HepG2 (cell line): ENCODE results near the gene FRS2. TPM values are rescaled to one million over a fixed set of nuclear protein-coding genes. Genes with fewer than 3 reads are reported as not detected.
A peak's percentile ranks its signal among the peaks of the same experiment; 100 is the strongest.

ENCODE experiments used
- BHLHE40 ChIP-seq: IDR thresholded peaks from 2 replicates; pipeline ENCODE4 v1.6.1; 2011; ENCODE audit warnings: low read length, improper control_type of control experiment
- CEBPG ChIP-seq: IDR thresholded peaks from 2 replicates; pipeline ENCODE4 v1.6.1; 2016
- DR1 ChIP-seq: sonication (generic); formaldehyde crosslinking; IDR thresholded peaks from 2 replicates; pipeline ENCODE4 v1.8.0; 2021; ENCODE audit warnings: mild to moderate bottlenecking, missing genetic modification reagents, inconsistent platforms
- GATA4 ChIP-seq: sonication (generic); IDR thresholded peaks from 2 replicates; pipeline ENCODE4 v1.6.1; 2016; ENCODE audit warnings: antibody characterized with exemption, low read depth, borderline replicate concordance
- GPN1 ChIP-seq: sonication (generic); formaldehyde crosslinking; IDR thresholded peaks from 2 replicates; pipeline ENCODE4 v1.5.1; 2020; ENCODE audit warnings: missing genetic modification reagents, borderline replicate concordance
- JDP2 ChIP-seq: sonication (generic); formaldehyde crosslinking; IDR thresholded peaks from 2 replicates; pipeline ENCODE4 v1.8.1; 2022; ENCODE audit warnings: missing genetic modification reagents, borderline replicate concordance
- SP4 ChIP-seq: sonication (generic); formaldehyde crosslinking; IDR thresholded peaks from 2 replicates; pipeline ENCODE4 v1.8.1; 2023; ENCODE audit warnings: mild to moderate bottlenecking, missing genetic modification reagents
- TOE1 ChIP-seq: sonication (generic); formaldehyde crosslinking; IDR thresholded peaks from 2 replicates; pipeline ENCODE4 v1.4.0; 2020; ENCODE audit warnings: mild to moderate bottlenecking, missing genetic modification reagents
- TP53 ChIP-seq: sonication (generic); formaldehyde crosslinking; conservative IDR thresholded peaks from 2 replicates; pipeline ENCODE4 v1.4.0; 2020; ENCODE audit warnings: missing genetic modification reagents
- ZNF282 ChIP-seq: fragments of 450-650 bp; IDR thresholded peaks from 2 replicates; pipeline ENCODE4 v1.6.1; 2018; ENCODE audit not compliant: partially characterized antibody
- ZNF343 ChIP-seq: sonication (generic); formaldehyde crosslinking; IDR thresholded peaks from 2 replicates; pipeline ENCODE4 v1.4.0; 2020; ENCODE audit warnings: mild to moderate bottlenecking, missing genetic modification reagents
- ZNF615 ChIP-seq: sonication (generic); formaldehyde crosslinking; IDR thresholded peaks from 2 replicates; pipeline ENCODE4 v1.5.0; 2020; ENCODE audit warnings: mild to moderate bottlenecking, missing genetic modification reagents, borderline replicate concordance
- polyA plus RNA-seq, 8 experiments: library from polyadenylated mRNA; depleted of rRNA in 3 of 8; stranded (reverse) in 7 of 8; unstranded in 1 of 8; fragments of >200 nt; fragmentation: Illumina TruSeq in 4 of 8; extraction: Trizol in 4 of 8; gene quantifications; 2 replicates each; pipeline versions ENCODE4 v1.2.1 to v1.2.3, GENCODE V29; 2011 to 2016; ENCODE audit warnings: low read depth in 4 of 8, missing spikeins in 1 of 8, mixed read lengths in 1 of 8; ENCODE audit not compliant: insufficient read depth in 1 of 8
- total RNA-seq, 5 experiments: library from RNA; depleted of rRNA; stranded (reverse); fragments of >200 nt; fragmentation: Illumina TruSeq; extraction: Trizol; gene quantifications; 2 replicates each; pipeline ENCODE4 v1.2.3, GENCODE V29; 2016; ENCODE audit warnings: low read depth in 1 of 5
- TF ChIP-seq, protein P1 (sequence below): sonication (generic); formaldehyde crosslinking; conservative IDR thresholded peaks from 2 replicates; pipeline ENCODE4 v1.8.0; 2022; ENCODE audit warnings: missing genetic modification reagents
- TF ChIP-seq, protein P2 (sequence below): sonication (generic); formaldehyde crosslinking; IDR thresholded peaks from 2 replicates; pipeline ENCODE4 v1.8.1; 2023; ENCODE audit warnings: mild to moderate bottlenecking, missing genetic modification reagents, borderline replicate concordance
- TF ChIP-seq, protein P3 (sequence below): sonication (generic); formaldehyde crosslinking; IDR thresholded peaks from 2 replicates; pipeline ENCODE4 v1.4.0; 2020; ENCODE audit warnings: missing genetic modification reagents
- TF ChIP-seq, protein P4 (sequence below): sonication (generic); formaldehyde crosslinking; IDR thresholded peaks from 2 replicates; pipeline ENCODE4 v1.4.0; 2020; ENCODE audit warnings: missing genetic modification reagents, mild to moderate bottlenecking, borderline replicate concordance
- TF ChIP-seq, protein P5 (sequence below): IDR thresholded peaks from 2 replicates; pipeline ENCODE4 v1.6.1; 2012; ENCODE audit warnings: low read length, improper control_type of control experiment

Gene FRS2
- total and polyA plus RNA-seq, 2 of the 13 experiments (the other 11 are each of a cell fraction or from before 2014, with no cell fraction given), result 8.3 to 16.8 TPM

DNA sequence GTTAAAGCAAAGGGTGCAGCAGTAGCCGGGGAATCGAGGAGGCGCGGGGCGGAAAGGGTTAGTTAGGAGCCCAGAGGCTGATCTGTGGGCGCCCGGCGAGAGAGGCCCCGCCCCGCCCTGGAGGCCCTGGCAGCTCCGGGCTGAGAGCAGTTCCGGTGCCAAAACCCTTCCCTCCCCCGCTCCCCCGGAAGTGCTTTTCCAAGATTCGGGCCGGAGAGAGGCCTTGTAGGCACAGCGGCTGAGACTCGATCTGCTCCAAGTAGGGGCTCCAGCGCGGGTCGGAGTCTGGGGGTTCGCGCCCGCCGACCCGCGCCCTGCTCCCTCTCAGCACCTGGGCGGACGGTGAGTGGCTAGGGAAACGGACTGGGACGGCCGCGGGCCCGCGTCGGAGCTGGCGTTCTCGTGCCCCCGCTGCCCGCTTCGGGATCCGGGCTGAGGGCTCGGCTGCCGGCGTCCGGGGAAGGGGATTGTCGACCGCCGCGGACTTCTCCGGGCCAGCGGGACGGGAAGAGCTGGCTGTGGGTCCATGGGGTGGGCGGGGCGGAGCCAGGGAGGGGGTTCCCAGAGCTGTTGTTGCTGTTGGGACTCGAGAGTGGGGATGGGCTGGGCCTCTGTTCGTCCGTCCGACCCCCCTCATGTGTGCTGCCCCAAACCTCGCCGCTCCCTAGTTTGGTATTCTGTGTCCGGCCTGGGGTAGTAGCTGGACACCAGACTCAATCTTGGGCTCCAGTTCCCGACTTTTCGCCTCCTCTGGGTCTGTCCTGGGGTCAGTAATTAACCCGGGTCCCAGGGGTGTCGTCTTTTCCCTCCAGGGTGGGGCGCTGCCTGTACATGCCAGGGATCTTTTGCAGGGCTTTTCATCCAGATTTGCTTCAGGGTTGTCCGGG lies at the start of gene FRS2 (continued):
- TF ChIP-seq ZNF282, result no peak
- 0 out of 2 replicates have a peak, but pooled peaks have one; percentile 82 for TF ChIP-seq GPN1 (CRISPR knock-in tag)
- TF ChIP-seq, protein P1, sequence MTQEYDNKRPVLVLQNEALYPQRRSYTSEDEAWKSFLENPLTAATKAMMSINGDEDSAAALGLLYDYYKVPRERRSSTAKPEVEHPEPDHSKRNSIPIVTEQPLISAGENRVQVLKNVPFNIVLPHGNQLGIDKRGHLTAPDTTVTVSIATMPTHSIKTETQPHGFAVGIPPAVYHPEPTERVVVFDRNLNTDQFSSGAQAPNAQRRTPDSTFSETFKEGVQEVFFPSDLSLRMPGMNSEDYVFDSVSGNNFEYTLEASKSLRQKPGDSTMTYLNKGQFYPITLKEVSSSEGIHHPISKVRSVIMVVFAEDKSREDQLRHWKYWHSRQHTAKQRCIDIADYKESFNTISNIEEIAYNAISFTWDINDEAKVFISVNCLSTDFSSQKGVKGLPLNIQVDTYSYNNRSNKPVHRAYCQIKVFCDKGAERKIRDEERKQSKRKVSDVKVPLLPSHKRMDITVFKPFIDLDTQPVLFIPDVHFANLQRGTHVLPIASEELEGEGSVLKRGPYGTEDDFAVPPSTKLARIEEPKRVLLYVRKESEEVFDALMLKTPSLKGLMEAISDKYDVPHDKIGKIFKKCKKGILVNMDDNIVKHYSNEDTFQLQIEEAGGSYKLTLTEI (CRISPR knock-in tag), result no peak
- peak; percentile 62; the same call in 1 of the 2 replicates for TF ChIP-seq GATA4
- TF ChIP-seq TOE1 (CRISPR knock-in tag), result no peak
- TF ChIP-seq BHLHE40, result no peak
- TF ChIP-seq SP4 (CRISPR knock-in tag), result peak; percentile 64
- no peak for TF ChIP-seq JDP2
- TF ChIP-seq TP53 (CRISPR knock-in tag), result no peak
- TF ChIP-seq, protein P2, sequence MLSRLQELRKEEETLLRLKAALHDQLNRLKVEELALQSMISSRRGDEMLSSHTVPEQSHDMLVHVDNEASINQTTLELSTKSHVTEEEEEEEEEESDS (CRISPR knock-in tag), result no peak
- TF ChIP-seq, protein P3, sequence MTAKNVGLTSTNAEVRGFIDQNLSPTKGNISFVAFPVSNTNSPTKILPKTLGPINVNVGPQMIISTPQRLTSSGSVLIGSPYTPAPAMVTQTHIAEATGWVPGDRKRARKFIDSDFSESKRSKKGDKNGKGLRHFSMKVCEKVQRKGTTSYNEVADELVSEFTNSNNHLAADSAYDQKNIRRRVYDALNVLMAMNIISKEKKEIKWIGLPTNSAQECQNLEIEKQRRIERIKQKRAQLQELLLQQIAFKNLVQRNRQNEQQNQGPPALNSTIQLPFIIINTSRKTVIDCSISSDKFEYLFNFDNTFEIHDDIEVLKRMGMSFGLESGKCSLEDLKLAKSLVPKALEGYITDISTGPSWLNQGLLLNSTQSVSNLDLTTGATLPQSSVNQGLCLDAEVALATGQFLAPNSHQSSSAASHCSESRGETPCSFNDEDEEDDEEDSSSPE (CRISPR knock-in tag), result peak; percentile 51; the same call in 1 of the 2 replicates
- no peak for TF ChIP-seq CEBPG (CRISPR knock-in tag)
- no peak for TF ChIP-seq DR1
- no peak for TF ChIP-seq ZNF343
- TF ChIP-seq, protein P4, sequence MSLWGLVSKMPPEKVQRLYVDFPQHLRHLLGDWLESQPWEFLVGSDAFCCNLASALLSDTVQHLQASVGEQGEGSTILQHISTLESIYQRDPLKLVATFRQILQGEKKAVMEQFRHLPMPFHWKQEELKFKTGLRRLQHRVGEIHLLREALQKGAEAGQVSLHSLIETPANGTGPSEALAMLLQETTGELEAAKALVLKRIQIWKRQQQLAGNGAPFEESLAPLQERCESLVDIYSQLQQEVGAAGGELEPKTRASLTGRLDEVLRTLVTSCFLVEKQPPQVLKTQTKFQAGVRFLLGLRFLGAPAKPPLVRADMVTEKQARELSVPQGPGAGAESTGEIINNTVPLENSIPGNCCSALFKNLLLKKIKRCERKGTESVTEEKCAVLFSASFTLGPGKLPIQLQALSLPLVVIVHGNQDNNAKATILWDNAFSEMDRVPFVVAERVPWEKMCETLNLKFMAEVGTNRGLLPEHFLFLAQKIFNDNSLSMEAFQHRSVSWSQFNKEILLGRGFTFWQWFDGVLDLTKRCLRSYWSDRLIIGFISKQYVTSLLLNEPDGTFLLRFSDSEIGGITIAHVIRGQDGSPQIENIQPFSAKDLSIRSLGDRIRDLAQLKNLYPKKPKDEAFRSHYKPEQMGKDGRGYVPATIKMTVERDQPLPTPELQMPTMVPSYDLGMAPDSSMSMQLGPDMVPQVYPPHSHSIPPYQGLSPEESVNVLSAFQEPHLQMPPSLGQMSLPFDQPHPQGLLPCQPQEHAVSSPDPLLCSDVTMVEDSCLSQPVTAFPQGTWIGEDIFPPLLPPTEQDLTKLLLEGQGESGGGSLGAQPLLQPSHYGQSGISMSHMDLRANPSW, result no peak
- no peak for TF ChIP-seq ZNF615 (CRISPR knock-in tag)
- TF ChIP-seq, protein P5, sequence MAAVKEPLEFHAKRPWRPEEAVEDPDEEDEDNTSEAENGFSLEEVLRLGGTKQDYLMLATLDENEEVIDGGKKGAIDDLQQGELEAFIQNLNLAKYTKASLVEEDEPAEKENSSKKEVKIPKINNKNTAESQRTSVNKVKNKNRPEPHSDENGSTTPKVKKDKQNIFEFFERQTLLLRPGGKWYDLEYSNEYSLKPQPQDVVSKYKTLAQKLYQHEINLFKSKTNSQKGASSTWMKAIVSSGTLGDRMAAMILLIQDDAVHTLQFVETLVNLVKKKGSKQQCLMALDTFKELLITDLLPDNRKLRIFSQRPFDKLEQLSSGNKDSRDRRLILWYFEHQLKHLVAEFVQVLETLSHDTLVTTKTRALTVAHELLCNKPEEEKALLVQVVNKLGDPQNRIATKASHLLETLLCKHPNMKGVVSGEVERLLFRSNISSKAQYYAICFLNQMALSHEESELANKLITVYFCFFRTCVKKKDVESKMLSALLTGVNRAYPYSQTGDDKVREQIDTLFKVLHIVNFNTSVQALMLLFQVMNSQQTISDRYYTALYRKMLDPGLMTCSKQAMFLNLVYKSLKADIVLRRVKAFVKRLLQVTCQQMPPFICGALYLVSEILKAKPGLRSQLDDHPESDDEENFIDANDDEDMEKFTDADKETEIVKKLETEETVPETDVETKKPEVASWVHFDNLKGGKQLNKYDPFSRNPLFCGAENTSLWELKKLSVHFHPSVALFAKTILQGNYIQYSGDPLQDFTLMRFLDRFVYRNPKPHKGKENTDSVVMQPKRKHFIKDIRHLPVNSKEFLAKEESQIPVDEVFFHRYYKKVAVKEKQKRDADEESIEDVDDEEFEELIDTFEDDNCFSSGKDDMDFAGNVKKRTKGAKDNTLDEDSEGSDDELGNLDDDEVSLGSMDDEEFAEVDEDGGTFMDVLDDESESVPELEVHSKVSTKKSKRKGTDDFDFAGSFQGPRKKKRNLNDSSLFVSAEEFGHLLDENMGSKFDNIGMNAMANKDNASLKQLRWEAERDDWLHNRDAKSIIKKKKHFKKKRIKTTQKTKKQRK, result no peak
